Suprapubic skin (tissue), 4 donors: ENCODE results near the gene CNGB1.

Experiments
- EP300 ChIP-seq: sonication (generic); formaldehyde crosslinking; IDR thresholded peaks from one replicate; pipeline ENCODE4 v1.6.1; 2017; ENCODE audit warnings: antibody characterized with exemption
- POLR2A ChIP-seq, 2 donors: fragments of 450-650 bp; IDR thresholded peaks; one replicate each; pipeline ENCODE4 v1.6.1; 2017; ENCODE audit warnings: antibody characterized with exemption in 2 of 2, mild to moderate bottlenecking in 2 of 2, moderate library complexity in 2 of 2
- POLR2AphosphoS5 ChIP-seq, 3 donors: sonication (generic); formaldehyde crosslinking; IDR thresholded peaks; one replicate each; pipeline ENCODE4 v1.6.1; 2017; ENCODE audit warnings: antibody characterized with exemption in 3 of 3
- TF ChIP-seq, protein P1 (sequence below), 2 donors: fragments of 200-600 bp in 1 of 2; fragments of 450-650 bp in 1 of 2; sonication (generic) in 1 of 2; IDR thresholded peaks; one replicate each; pipeline ENCODE4 v1.5.1; 2016 to 2019; ENCODE audit warnings: antibody characterized with exemption in 2 of 2, mild to moderate bottlenecking in 1 of 2, moderate library complexity in 1 of 2

DNA sequence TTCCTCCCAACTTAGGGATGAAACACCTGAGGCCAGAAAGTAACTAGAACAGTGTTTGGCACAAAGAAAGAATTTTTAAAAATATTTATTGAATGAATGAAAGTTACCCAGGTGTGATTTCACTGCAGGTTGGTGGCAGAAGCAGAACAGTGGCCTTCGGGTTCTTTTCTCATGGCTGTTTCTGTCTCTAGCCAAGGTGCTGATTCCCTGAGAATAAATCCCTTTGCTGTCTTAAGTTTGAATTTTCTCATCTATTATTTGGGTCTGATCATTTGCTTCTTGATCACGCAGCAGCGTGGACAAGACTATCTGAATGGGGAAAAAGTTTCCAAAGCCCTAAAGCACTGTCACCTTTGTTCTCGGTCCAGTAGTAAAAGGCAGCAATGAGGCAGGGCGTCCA lies 95.6 kb downstream of the CNGB1 start:
- TF ChIP-seq, protein P1, sequence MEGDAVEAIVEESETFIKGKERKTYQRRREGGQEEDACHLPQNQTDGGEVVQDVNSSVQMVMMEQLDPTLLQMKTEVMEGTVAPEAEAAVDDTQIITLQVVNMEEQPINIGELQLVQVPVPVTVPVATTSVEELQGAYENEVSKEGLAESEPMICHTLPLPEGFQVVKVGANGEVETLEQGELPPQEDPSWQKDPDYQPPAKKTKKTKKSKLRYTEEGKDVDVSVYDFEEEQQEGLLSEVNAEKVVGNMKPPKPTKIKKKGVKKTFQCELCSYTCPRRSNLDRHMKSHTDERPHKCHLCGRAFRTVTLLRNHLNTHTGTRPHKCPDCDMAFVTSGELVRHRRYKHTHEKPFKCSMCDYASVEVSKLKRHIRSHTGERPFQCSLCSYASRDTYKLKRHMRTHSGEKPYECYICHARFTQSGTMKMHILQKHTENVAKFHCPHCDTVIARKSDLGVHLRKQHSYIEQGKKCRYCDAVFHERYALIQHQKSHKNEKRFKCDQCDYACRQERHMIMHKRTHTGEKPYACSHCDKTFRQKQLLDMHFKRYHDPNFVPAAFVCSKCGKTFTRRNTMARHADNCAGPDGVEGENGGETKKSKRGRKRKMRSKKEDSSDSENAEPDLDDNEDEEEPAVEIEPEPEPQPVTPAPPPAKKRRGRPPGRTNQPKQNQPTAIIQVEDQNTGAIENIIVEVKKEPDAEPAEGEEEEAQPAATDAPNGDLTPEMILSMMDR (IDR thresholded peaks at IDR 0.05): no peak
- TF ChIP-seq POLR2A (IDR thresholded peaks at IDR 0.05) (no peak), EP300 (no peak), POLR2AphosphoS5 (IDR thresholded peaks at IDR 0.05) (no peak)
